Spleen (tissue), 11 donors: ENCODE results near the gene YTHDF1. TPM values are rescaled to one million over a fixed set of nuclear protein-coding genes. Genes with fewer than 3 reads are reported as not detected.

ENCODE experiments used
- DNase-seq: peaks from one replicate; pipeline ENCODE4 v3.0.0-alpha.2; 2020
- H3K27ac ChIP-seq, 8 donors: fragments of 200-600 bp; sonication (generic) in 7 of 8; 1 replicate in 4 of 8; 2 replicates in 4 of 8; pipeline versions ENCODE4 v1.5.0 to v1.8.0; 2016 to 2021; ENCODE audit warnings: inconsistent platforms in 4 of 8, mild to moderate bottlenecking in 4 of 8, moderate library complexity in 1 of 8
- H3K27me3 ChIP-seq, 7 donors: fragments of 200-600 bp; sonication (generic) in 6 of 7; replicated peaks in 1 of 7; 1 replicate in 4 of 7; 2 replicates in 3 of 7; pipeline versions ENCODE4 v1.5.0 to v1.8.0; 2016 to 2021; ENCODE audit warnings: inconsistent platforms in 3 of 7, mild to moderate bottlenecking in 1 of 7
- H3K36me3 ChIP-seq, 6 donors: fragments of 200-600 bp; sonication (generic) in 5 of 6; 1 replicate in 4 of 6; 2 replicates in 2 of 6; pipeline versions ENCODE4 v1.5.0 to v1.8.0; 2016 to 2021; ENCODE audit warnings: inconsistent platforms in 2 of 6
- H3K4me1 ChIP-seq, 6 donors: fragments of 200-600 bp; sonication (generic) in 5 of 6; 1 replicate in 3 of 6; 2 replicates in 3 of 6; pipeline versions ENCODE4 v1.5.0 to v1.8.0; 2016 to 2021; ENCODE audit warnings: inconsistent platforms in 3 of 6
- H3K4me3 ChIP-seq, 8 donors: fragments of 200-600 bp; sonication (generic) in 7 of 8; 1 replicate in 4 of 8; 2 replicates in 4 of 8; pipeline versions ENCODE4 v1.5.0 to v1.8.0; 2016 to 2021; ENCODE audit warnings: inconsistent platforms in 4 of 8, mild to moderate bottlenecking in 4 of 8, moderate library complexity in 2 of 8
- H3K9me3 ChIP-seq, 8 donors: fragments of 200-600 bp; sonication (generic) in 7 of 8; 1 replicate in 4 of 8; 2 replicates in 4 of 8; pipeline versions ENCODE4 v1.5.0 to v1.8.0; 2016 to 2021; ENCODE audit warnings: inconsistent platforms in 4 of 8
- CTCF ChIP-seq, 11 experiments: fragments of 200-600 bp in 7 of 11; fragments of 450-650 bp in 4 of 11; sonication (generic) in 4 of 11; IDR thresholded peaks in 8 of 11; conservative IDR thresholded peaks in 3 of 11; 1 replicate in 7 of 11; 2 replicates in 4 of 11; pipeline versions ENCODE4 v1.4.0 to v1.8.0; 2016 to 2021; ENCODE audit warnings: antibody characterized with exemption in 11 of 11, inconsistent platforms in 4 of 11, mild to moderate bottlenecking in 1 of 11
- POLR2A ChIP-seq, 3 donors: fragments of 450-650 bp; IDR thresholded peaks; one replicate each; pipeline ENCODE4 v1.5.1; 2017; ENCODE audit warnings: antibody characterized with exemption in 3 of 3, mild to moderate bottlenecking in 1 of 3
- POLR2AphosphoS5 ChIP-seq, 3 donors: sonication (generic); formaldehyde crosslinking; IDR thresholded peaks; one replicate each; pipeline ENCODE4 v1.5.1; 2017; ENCODE audit warnings: antibody characterized with exemption in 3 of 3
- WGBS, 5 donors: extraction: QIAGEN DNeasy Blood & Tissue Kit in 3 of 5; methylation state at CpG; one replicate each; pipeline versions ENCODE4 v1.1.5 to v1.1.7; 2013 to 2018; 5-methylcytosine and 5-hydroxymethylcytosine counted together
- intact Hi-C: fragments of 100-400 bp; cut with DNase I; formaldehyde crosslinking; loops from one replicate; pipeline ENCODE4 v1.15.0; 2023; ENCODE audit warnings: low total_unique reads
- polyA plus RNA-seq, 3 donors: library from polyadenylated mRNA; stranded (reverse); fragments of 200-250 nt; gene quantifications; one replicate each; pipeline ENCODE4 v1.2.1, GENCODE V29; 2013
- total RNA-seq, 7 donors: library from RNA; depleted of rRNA in 3 of 7; stranded (reverse); fragments of >200 nt in 3 of 7; fragmentation: NEBNext Ultra II Directional in 4 of 7; extraction: Animal tissue kit (Norgen Biotek cat#: 25700) in 4 of 7; gene quantifications; one replicate each; pipeline versions ENCODE4 v1.1.0 to v1.2.1, GENCODE V29; 2016 to 2021
- donor health status: healthy with polysubstance abuse.
- donor health status: DM: no; HTN: no; CAD: no; lungs with moderate emphysema.
- donor health status: DM: no; HTN: no; CAD: no.
- donor health status: Bipolar disorder and iron deficiency.
- donor health status: healthy.
- donor health status: DM: no; HTN: no; CAD: no.
- donor health status: DM: yes; HTN: yes; CAD: no.

The YTHDF1 gene
- total and polyA plus RNA-seq, 10 donors: 18.8 to 41.6 (median 33.0) TPM

GRCh38 chr20:63240004-63240403, 24.1 kb upstream of the YTHDF1 start:
- intact Hi-C loops: no loop called here

GRCh38 chr20:63239431-63239830, 23.5 kb upstream of the YTHDF1 start:
- WGBS, 5 donors: 88 to 93% (median 91%) methylated on average over 18 to 30 of the region's 30 CpGs
- DNase-seq: no peak
- intact Hi-C loops: no loop called here

More at GRCh38 chr20:63240004-63240403, 24.1 kb upstream of the YTHDF1 start:
- no peaks in the 10 kb centered on the region for H3K36me3 ChIP-seq
- peak overlapping the region in 1 of 8 donors; percentile 57 for H3K27ac ChIP-seq
- no peaks in the 10 kb centered on the region for H3K9me3 ChIP-seq
- TF ChIP-seq POLR2AphosphoS5 (IDR thresholded peaks at IDR 0.05) (no peak), CTCF (IDR thresholded peaks at IDR 0.05 in 8 of 11, conservative IDR thresholded peaks at IDR 0.05 in 3 of 11) (no peak), POLR2A (IDR thresholded peaks at IDR 0.05) (no peak)
- no peak overlapping the region for H3K4me3 ChIP-seq
- H3K27me3 ChIP-seq: peaks cover 0 to 50% (median under 1%) of the 10 kb centered on the region in 7 donors
- H3K4me1 ChIP-seq: peaks cover 0 to 58% (median 20%) of the 10 kb centered on the region in 6 donors
- WGBS, 5 donors: 86 to 96% (median 88%) methylated on average over 3 to 11 of the region's 11 CpGs
- DNase-seq: no peak

GRCh38 chr20:63238514-63239125, 22.7 kb upstream of the YTHDF1 start:
- H3K4me3 ChIP-seq: peak overlapping the region in 2 of 8 donors; percentile 7 to 46
- H3K27ac ChIP-seq: peak overlapping the region in 6 of 8 donors; percentile 29 to 70 (median 62)
- peaks cover 0 to 50% (median 11%) of the 10 kb centered on the region in 7 donors for H3K27me3 ChIP-seq
- H3K9me3 ChIP-seq: no peaks in the 10 kb centered on the region
- intact Hi-C loops: no loop called here
- DNase-seq: no peak
- H3K36me3 ChIP-seq: no peaks in the 10 kb centered on the region
- TF ChIP-seq POLR2A (IDR thresholded peaks at IDR 0.05) (no peak), POLR2AphosphoS5 (IDR thresholded peaks at IDR 0.05) (peak; percentile 56 to 86 (median 80)), CTCF (IDR thresholded peaks at IDR 0.05 in 8 of 11, conservative IDR thresholded peaks at IDR 0.05 in 3 of 11) (peak in 1 of 11 experiments; percentile 9)
- H3K4me1 ChIP-seq: peaks cover 0 to 62% (median 24%) of the 10 kb centered on the region in 6 donors
- 37 to 51% (median 44%) methylated on average over 8 to 16 of the region's 16 CpGs for WGBS, 5 donors

More at GRCh38 chr20:63239431-63239830, 23.5 kb upstream of the YTHDF1 start:
- Histone ChIP-seq H3K36me3 (no peaks in the 10 kb centered on the region), H3K27ac (peak overlapping the region in 3 of 8 donors; percentile 66 to 70 (median 69)), H3K4me3 (no peak overlapping the region), H3K9me3 (no peaks in the 10 kb centered on the region), H3K27me3 (peaks cover 0 to 50% (median 6%) of the 10 kb centered on the region in 7 donors), H3K4me1 (peaks cover 0 to 62% (median 22%) of the 10 kb centered on the region in 6 donors)
- TF ChIP-seq POLR2AphosphoS5 (IDR thresholded peaks at IDR 0.05) (no peak), CTCF (IDR thresholded peaks at IDR 0.05 in 8 of 11, conservative IDR thresholded peaks at IDR 0.05 in 3 of 11) (no peak), POLR2A (IDR thresholded peaks at IDR 0.05) (no peak)

- H3K27ac ChIP-seq: peak overlapping the region in 6 of 8 donors; percentile 29 to 70 (median 62)
- H3K36me3 ChIP-seq: no peaks in the 10 kb centered on the region
- TF ChIP-seq POLR2A (IDR thresholded peaks at IDR 0.05) (no peak), POLR2AphosphoS5 (IDR thresholded peaks at IDR 0.05) (no peak), CTCF (IDR thresholded peaks at IDR 0.05 in 8 of 11, conservative IDR thresholded peaks at IDR 0.05 in 3 of 11) (no peak)
- intact Hi-C loops: no loop called here
- no peaks in the 10 kb centered on the region for H3K9me3 ChIP-seq
- 49 to 68% (median 65%) methylated on average over 5 to 10 of the region's 10 CpGs; no CpG with 5 or more reads in 1 of the 5 donors for WGBS, 5 donors
- peaks cover 0 to 62% (median 24%) of the 10 kb centered on the region in 6 donors for H3K4me1 ChIP-seq
- peak overlapping the region in 2 of 8 donors; percentile 7 to 46 for H3K4me3 ChIP-seq
- no peak for DNase-seq
- H3K27me3 ChIP-seq: peaks cover 0 to 54% (median 15%) of the 10 kb centered on the region in 7 donors
Observed at GRCh38 chr20:63238031-63238430, 22.1 kb upstream of the YTHDF1 start.
